Common myeloid progenitor, CD34-positive (primary cell): Measurements from ENCODE around the gene COX20.
"Not testable (repeated sequence)": the region's sequence is repeated elsewhere in the genome, so short reads cannot be mapped to it uniquely, and the experiment has no call there.

Experiments used
- CTCF ChIA-PET: fragments of 350-600 bp; sonication (Branson Sonifier 250); formaldehyde crosslinking; loops from one replicate; lab custom pipeline; 2021; ENCODE audit warnings: antibody characterized with exemption; lab: Charles Lee
- POLR2A ChIA-PET: fragments of 350-600 bp; sonication (Branson Sonifier 250); formaldehyde crosslinking; loops from one replicate; lab custom pipeline; 2021; ENCODE audit warnings: antibody characterized with exemption; lab: Charles Lee
- DNase-seq, 3 donors: peaks; one replicate each; pipeline versions ENCODE4 v3.0.0 to v3.0.0-alpha.2; 2013
- H3K27ac ChIP-seq, 2 experiments: 1 replicate in 1 of 2; 2 replicates in 1 of 2; pipeline ENCODE4 v1.7.0; 2013; ENCODE audit warnings: inconsistent platforms in 2 of 2, low read length in 2 of 2, mild to moderate bottlenecking in 2 of 2, low read depth in 1 of 2, moderate library complexity in 1 of 2; ENCODE audit not compliant: severe bottlenecking in 2 of 2, insufficient read depth in 1 of 2, poor library complexity in 1 of 2
- H3K27me3 ChIP-seq, 5 experiments: replicated peaks in 2 of 5; 1 replicate in 3 of 5; 2 replicates in 2 of 5; pipeline versions ENCODE4 v1.6.1 to v1.7.0; 2013; ENCODE audit warnings: low read length in 4 of 5, mild to moderate bottlenecking in 2 of 5, moderate library complexity in 2 of 5, inconsistent platforms in 1 of 5; ENCODE audit not compliant: insufficient read depth in 5 of 5, control insufficient read depth in 4 of 5
- H3K36me3 ChIP-seq, 4 experiments: 1 replicate in 2 of 4; 2 replicates in 2 of 4; pipeline versions ENCODE4 v1.6.1 to v1.7.0; 2013; ENCODE audit warnings: low read length in 3 of 4, control low read depth in 1 of 4, mild to moderate bottlenecking in 1 of 4; ENCODE audit not compliant: control insufficient read depth in 4 of 4, insufficient read depth in 4 of 4
- H3K4me1 ChIP-seq, 4 experiments: 1 replicate in 3 of 4; 2 replicates in 1 of 4; pipeline versions ENCODE4 v1.6.1 to v1.7.1; 2013; ENCODE audit warnings: low read length in 3 of 4, mild to moderate bottlenecking in 3 of 4, control low read depth in 1 of 4, inconsistent platforms in 1 of 4, moderate library complexity in 1 of 4; ENCODE audit not compliant: control insufficient read depth in 4 of 4, insufficient read depth in 4 of 4; ENCODE audit errors: control extremely low read depth in 1 of 4
- H3K4me3 ChIP-seq, 7 experiments: 1 replicate in 4 of 7; 2 replicates in 3 of 7; pipeline versions ENCODE4 v1.5.1 to v1.7.0; 2013; ENCODE audit warnings: mild to moderate bottlenecking in 7 of 7, low read length in 6 of 7, moderate library complexity in 6 of 7, inconsistent platforms in 2 of 7, low read depth in 2 of 7, control low read depth in 1 of 7; ENCODE audit not compliant: insufficient read depth in 4 of 7, control insufficient read depth in 1 of 7; ENCODE audit errors: extremely low read depth in 1 of 7
- H3K9me3 ChIP-seq, 5 experiments: 1 replicate in 4 of 5; 2 replicates in 1 of 5; pipeline versions ENCODE4 v1.6.1 to v1.7.1; 2013; ENCODE audit warnings: low read length in 4 of 5, mild to moderate bottlenecking in 2 of 5, inconsistent platforms in 1 of 5, low read depth in 1 of 5, moderate library complexity in 1 of 5; ENCODE audit not compliant: control insufficient read depth in 4 of 5, insufficient read depth in 2 of 5; ENCODE audit errors: control extremely low read depth in 1 of 5
- WGBS: methylation state at CpG from one replicate; pipeline ENCODE4 v1.1.5; 2013; ENCODE audit not compliant: insufficient coverage; 5-methylcytosine and 5-hydroxymethylcytosine counted together

COX20 gene

DNA sequence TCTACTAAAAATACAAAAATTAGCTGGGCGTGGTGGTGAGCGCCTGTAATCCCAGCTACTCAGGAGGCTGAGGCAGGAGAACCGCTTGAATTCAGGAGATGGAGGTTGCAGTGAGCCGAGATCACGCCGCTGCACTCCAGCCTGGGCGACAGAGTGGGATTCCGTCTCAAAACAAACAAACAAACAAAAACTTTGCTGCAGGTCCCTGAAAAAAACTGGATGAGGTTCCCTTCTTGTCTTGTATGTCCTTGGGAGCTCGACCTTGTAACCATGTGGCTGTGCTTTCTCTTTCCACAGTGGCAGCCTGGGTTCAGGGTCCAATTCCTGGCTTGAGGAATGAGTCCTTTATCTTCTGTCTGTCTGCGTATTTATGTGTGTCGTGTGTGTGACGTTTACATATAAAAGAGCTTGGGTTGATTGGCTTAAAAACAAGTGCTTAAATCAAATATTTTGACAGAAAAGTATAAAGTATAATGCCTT lies 18.0 kb upstream of the COX20 start:
- Histone ChIP-seq H3K27ac (no peak overlapping the region), H3K9me3 (no peaks in the 10 kb centered on the region), H3K36me3 (no peaks in the 10 kb centered on the region), H3K27me3 (no peaks in the 10 kb centered on the region), H3K4me3 (no peak overlapping the region), H3K4me1 (peaks cover 0 to 18% (median 9%) of the 10 kb centered on the region in 4 experiments)
- DNase-seq = no peak
- POLR2A ChIA-PET = no interaction called here
- 91% methylated on average over 9 of the region's 12 CpGs for WGBS
- CTCF ChIA-PET = interaction anchor here (1.2 kb wide), 1 partner anchor 16 kb away, joined by 3 read pairs; no protein-coding TSS in a partner anchor

DNA sequence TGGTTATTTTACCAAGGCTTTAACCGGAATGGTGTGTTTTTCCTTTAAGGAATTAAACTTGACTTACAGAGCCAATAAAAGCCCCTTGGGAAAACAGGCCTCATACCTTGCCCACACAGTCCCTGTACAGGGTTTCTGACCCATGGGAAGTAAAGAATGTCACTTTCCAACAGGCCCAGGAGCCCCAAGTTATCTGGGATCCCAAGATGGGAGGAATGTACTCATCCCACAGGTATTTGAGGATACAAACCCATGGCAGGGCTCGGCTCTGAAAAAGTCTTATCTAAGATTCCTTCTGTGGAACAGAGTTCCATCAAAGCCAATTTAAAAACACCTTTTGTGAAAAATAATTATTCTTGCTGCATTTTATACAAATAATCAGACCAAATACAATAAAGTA lies 15.3 kb upstream of the COX20 start:
- DNase-seq = no peak
- Histone ChIP-seq H3K27me3 (no peaks in the 10 kb centered on the region), H3K27ac (no peak overlapping the region), H3K4me3 (no peak overlapping the region), H3K4me1 (peaks cover 0 to 15% (median 9%) of the 10 kb centered on the region in 4 experiments), H3K36me3 (no peaks in the 10 kb centered on the region), H3K9me3 (no peaks in the 10 kb centered on the region)
- WGBS = 100% methylated on average over 1 of the region's 2 CpGs
- ChIA-PET CTCF (interaction anchor here (1.1 kb wide), 1 partner anchor 10 kb away, joined by 3 read pairs; no protein-coding TSS in a partner anchor), POLR2A (no interaction called here)

DNA sequence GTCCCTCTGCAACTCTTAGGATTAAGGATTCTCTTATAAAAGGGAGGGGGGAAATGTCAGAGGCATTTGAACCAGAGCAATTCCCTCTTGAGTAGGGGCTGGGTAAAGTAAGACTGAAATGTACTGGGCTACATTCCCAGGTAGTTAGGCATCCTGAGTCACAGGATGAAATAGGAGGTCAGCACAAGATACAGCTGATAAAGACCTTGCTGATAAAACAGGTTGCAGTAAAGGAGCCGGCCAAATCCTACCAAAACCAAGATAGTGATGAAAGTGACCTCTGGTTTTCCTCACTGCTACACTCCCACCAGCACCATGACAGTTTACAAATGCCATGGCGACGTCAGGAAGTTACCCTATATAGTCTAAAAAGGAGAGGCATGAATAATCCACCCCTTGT lies 14.3 kb upstream of the COX20 start:
- Histone ChIP-seq H3K4me1 (peaks cover 0 to 7% (median 3%) of the 10 kb centered on the region in 4 experiments), H3K27ac (no peak overlapping the region), H3K27me3 (no peaks in the 10 kb centered on the region), H3K9me3 (no peaks in the 10 kb centered on the region), H3K4me3 (no peak overlapping the region), H3K36me3 (no peaks in the 10 kb centered on the region)
- ChIA-PET POLR2A (no interaction called here), CTCF (no interaction called here)
- DNase-seq = no peak
- no CpG with 5 or more reads among the region's 3 CpGs for WGBS

DNA sequence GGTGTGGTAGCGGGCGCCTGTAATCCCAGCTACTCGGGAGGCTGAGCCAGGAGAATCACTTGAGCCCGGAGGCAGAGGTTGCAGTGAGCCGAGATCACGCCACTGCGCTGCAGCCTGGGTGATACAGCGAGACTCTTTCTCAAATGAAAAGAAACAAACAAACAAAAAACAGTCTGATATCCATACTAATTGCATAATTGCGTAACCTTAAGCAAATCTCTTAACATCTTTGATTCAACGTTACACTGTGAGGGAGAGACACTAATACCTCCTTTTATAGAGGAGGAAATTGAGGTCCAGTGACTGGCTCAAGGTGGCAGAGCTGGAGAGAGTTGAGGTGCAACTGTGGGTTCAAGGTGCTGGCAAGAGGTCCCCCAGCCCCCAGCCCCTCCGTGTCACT lies 12.6 kb upstream of the COX20 start:
- WGBS = 98% methylated on average over 6 of the region's 11 CpGs
- H3K36me3 ChIP-seq = no peaks in the 10 kb centered on the region
- no peaks in the 10 kb centered on the region for H3K4me1 ChIP-seq
- H3K27me3 ChIP-seq = no peaks in the 10 kb centered on the region
- H3K9me3 ChIP-seq = no peaks in the 10 kb centered on the region
- DNase-seq = no peak
- H3K4me3 ChIP-seq = no peak overlapping the region
- ChIA-PET POLR2A (no interaction called here), CTCF (no interaction called here)
- H3K27ac ChIP-seq = no peak overlapping the region

DNA sequence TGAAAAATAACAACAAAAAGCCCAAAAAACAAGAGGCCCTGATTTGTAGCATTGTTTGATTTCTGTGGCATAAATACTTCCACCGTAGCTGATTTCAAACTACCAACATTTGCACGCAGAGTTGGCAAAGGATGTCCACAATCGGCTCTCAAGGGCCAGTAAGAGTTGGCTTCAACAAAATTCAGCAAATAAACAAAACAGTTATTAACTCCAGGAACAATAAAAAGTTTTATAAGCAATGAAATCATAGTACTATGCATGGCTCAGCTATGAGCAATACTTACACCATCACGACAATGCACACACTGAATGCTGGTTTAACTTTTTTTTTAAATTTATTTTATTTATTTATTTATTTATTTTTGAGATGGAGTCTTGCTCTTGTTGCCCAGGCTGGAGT lies 8.7 kb upstream of the COX20 start:
- Histone ChIP-seq H3K4me3 (no peak overlapping the region), H3K9me3 (no peaks in the 10 kb centered on the region), H3K27ac (no peak overlapping the region), H3K4me1 (no peaks in the 10 kb centered on the region), H3K27me3 (no peaks in the 10 kb centered on the region), H3K36me3 (no peaks in the 10 kb centered on the region)
- ChIA-PET CTCF (interaction anchor here (2.2 kb wide), 1 partner anchor 10 kb away, joined by 7 read pairs; no protein-coding TSS in a partner anchor), POLR2A (no interaction called here)
- 100% methylated on average over 1 of the region's 4 CpGs for WGBS
- DNase-seq = no peak

DNA sequence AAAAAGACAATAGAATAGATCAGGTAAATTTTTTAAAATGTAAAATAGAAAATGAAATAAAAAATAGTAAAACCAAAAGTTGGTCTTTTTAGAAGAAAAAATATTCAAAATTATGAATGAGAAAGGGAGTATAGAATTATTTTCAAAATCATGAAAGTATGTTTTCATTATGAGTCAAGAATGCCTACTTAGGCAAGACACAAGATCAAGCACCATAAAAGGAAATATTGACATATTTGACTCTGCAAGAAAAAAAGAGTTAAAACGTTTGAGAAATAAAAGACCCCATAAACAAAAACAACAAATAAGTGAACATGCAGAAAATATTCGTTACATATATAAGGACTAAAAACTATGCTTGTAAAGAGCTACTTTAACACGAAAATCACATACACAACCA lies 4.8 kb upstream of the COX20 start:
- 100% methylated on average over 2 of the region's 3 CpGs for WGBS
- H3K27ac ChIP-seq = no peak overlapping the region
- ChIA-PET POLR2A (interaction anchor here (0.6 kb wide), 1 partner anchor 217 kb away, joined by 3 read pairs; no protein-coding TSS in a partner anchor), CTCF (interaction anchor here (1.0 kb wide), 1 partner anchor 11 kb away, joined by 3 read pairs; no protein-coding TSS in a partner anchor)
- H3K9me3 ChIP-seq = no peaks in the 10 kb centered on the region
- peaks cover 5 to 18% (median 12%) of the 10 kb centered on the region in 4 experiments for H3K4me1 ChIP-seq
- no peaks in the 10 kb centered on the region for H3K27me3 ChIP-seq
- H3K36me3 ChIP-seq = no peaks in the 10 kb centered on the region
- no peak overlapping the region for H3K4me3 ChIP-seq
- no peak for DNase-seq

DNA sequence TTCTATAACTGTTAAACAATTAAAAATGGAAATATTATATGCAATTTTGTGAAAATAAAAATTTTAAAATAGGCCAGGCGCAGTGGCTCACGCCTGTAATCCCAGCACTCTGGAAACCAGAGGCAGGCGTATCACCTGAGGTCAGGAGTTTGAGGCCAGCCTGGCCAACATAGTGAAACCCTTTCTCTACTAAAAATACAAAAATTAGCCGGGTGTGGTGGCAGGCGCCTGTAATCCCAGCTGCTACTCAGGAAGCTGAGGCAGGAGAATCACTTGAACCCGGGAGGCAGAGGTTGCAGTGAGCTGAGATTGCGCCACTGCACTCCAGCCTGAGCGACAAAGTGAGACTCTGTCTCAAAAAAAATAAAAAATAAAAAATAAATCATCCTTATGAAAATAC lies 2.2 kb upstream of the COX20 start:
- POLR2A ChIA-PET = interaction anchor here (0.9 to 4.0 kb wide), 3 partner anchors 14 to 30 kb away, joined by 3 to 44 read pairs (median 42); partner anchors contain the start of gene HNRNPU
- not testable (repeated sequence) for H3K27me3 ChIP-seq, H3K36me3 ChIP-seq, H3K9me3 ChIP-seq, DNase-seq
- Histone ChIP-seq H3K4me3 (peak overlapping the region in 6 of 7 experiments; percentile 84 to 98 (median 89)), H3K4me1 (peaks cover 21 to 36% (median 28%) of the 10 kb centered on the region in 4 experiments), H3K27ac (peak overlapping the region; percentile 97 to 98)
- CTCF ChIA-PET = interaction anchor here (1.0 to 5.6 kb wide), 6 partner anchors 8 to 37 kb away, joined by 3 to 36 read pairs (median 6); no protein-coding TSS in a partner anchor
- 100% methylated on average over 3 of the region's 8 CpGs for WGBS
